COLO829 (cell line): Measurements from ENCODE around the gene DSCAML1.

ENCODE experiments used
- DNase-seq: peaks from one replicate; pipeline ENCODE4 v3.0.0; 2012; ENCODE audit warnings: low spot score

The DSCAML1 gene

GRCh38 chr11:117580866-117581265 lies 216.2 kb downstream of the DSCAML1 start:
- DNase-seq = no peak

- DNase-seq = no peak
Observed at GRCh38 chr11:117579161-117579560, 217.9 kb downstream of the DSCAML1 start.

GRCh38 chr11:117575856-117576255 lies 221.2 kb downstream of the DSCAML1 start:
- no peak for DNase-seq

- no peak for DNase-seq
Observed at GRCh38 chr11:117574551-117574950, 222.5 kb downstream of the DSCAML1 start.

GRCh38 chr11:117573326-117573725 lies 223.7 kb downstream of the DSCAML1 start:
- no peak for DNase-seq

GRCh38 chr11:117572671-117573070 lies 224.3 kb downstream of the DSCAML1 start:
- DNase-seq = no peak

GRCh38 chr11:117572129-117572528 lies 224.9 kb downstream of the DSCAML1 start:
- DNase-seq = no peak

- no peak for DNase-seq
Observed at GRCh38 chr11:117570701-117571100, 226.3 kb downstream of the DSCAML1 start.

GRCh38 chr11:117569911-117570310 lies 227.1 kb downstream of the DSCAML1 start:
- no peak for DNase-seq

- no peak for DNase-seq
Observed at GRCh38 chr11:117565709-117566108, 231.3 kb downstream of the DSCAML1 start.

GRCh38 chr11:117564321-117564720 lies 232.7 kb downstream of the DSCAML1 start:
- no peak for DNase-seq

GRCh38 chr11:117563556-117563955 lies 233.5 kb downstream of the DSCAML1 start:
- DNase-seq = no peak

- DNase-seq = no peak
Observed at GRCh38 chr11:117562136-117562535, 234.9 kb downstream of the DSCAML1 start.

GRCh38 chr11:117560780-117561530 lies 236.1 kb downstream of the DSCAML1 start:
- no peak for DNase-seq

GRCh38 chr11:117559698-117560097 lies 237.3 kb downstream of the DSCAML1 start:
- DNase-seq = no peak

- DNase-seq = no peak
Observed at GRCh38 chr11:117557361-117557760, 239.7 kb downstream of the DSCAML1 start.

- DNase-seq = no peak
Observed at GRCh38 chr11:117554601-117555333, 242.2 kb downstream of the DSCAML1 start.

GRCh38 chr11:117552626-117553025 lies 244.4 kb downstream of the DSCAML1 start:
- DNase-seq = no peak

GRCh38 chr11:117551761-117552343 lies 245.2 kb downstream of the DSCAML1 start:
- DNase-seq = no peak

GRCh38 chr11:117550466-117550865 lies 246.6 kb downstream of the DSCAML1 start:
- no peak for DNase-seq

- DNase-seq = no peak
Observed at GRCh38 chr11:117549417-117549816, 247.6 kb downstream of the DSCAML1 start.

- no peak for DNase-seq
Observed at GRCh38 chr11:117548876-117549275, 248.1 kb downstream of the DSCAML1 start.

GRCh38 chr11:117547946-117548345 lies 249.1 kb downstream of the DSCAML1 start:
- DNase-seq = no peak
